Fibroblast of lung (primary cell): Measurements from ENCODE around the gene SIRPG. TPM values are rescaled to one million over a fixed set of nuclear protein-coding genes. Genes with fewer than 3 reads are reported as not detected.

Experiments
- DNase-seq, 2 donors: peaks; one replicate each; pipeline versions ENCODE4 v3.0.0 to v3.0.0-alpha.2; 2010; ENCODE audit warnings: low read depth in 2 of 2
- H2AFZ ChIP-seq: 2 replicates; pipeline ENCODE4 v1.5.1; 2012; ENCODE audit warnings: low read length, control low read depth, inconsistent platforms
- H3K27ac ChIP-seq: 2 replicates; pipeline ENCODE4 v1.5.1; 2011; ENCODE audit warnings: low read length, control low read depth; ENCODE audit not compliant: insufficient read depth
- H3K27me3 ChIP-seq: 2 replicates; pipeline ENCODE4 v1.5.1; 2011; ENCODE audit warnings: mild to moderate bottlenecking, low read length; ENCODE audit not compliant: control insufficient read depth, insufficient read depth
- H3K36me3 ChIP-seq: 2 replicates; pipeline ENCODE4 v1.5.1; 2011; ENCODE audit warnings: low read length; ENCODE audit not compliant: control insufficient read depth, insufficient read depth
- H3K4me1 ChIP-seq: 2 replicates; pipeline ENCODE4 v1.5.1; 2011; ENCODE audit warnings: low read length; ENCODE audit not compliant: control insufficient read depth, insufficient read depth; ENCODE audit errors: extremely low read depth
- H3K4me2 ChIP-seq: 2 replicates; pipeline ENCODE4 v1.5.1; 2011; ENCODE audit warnings: low read length, control low read depth; ENCODE audit not compliant: insufficient read depth; ENCODE audit errors: extremely low read depth
- H3K4me3 ChIP-seq, 4 experiments: fragments of 200-600 bp in 1 of 4; sonication (generic) in 1 of 4; replicated peaks in 1 of 4; 2 replicates each; pipeline ENCODE4 v1.5.1; 2011 to 2016; ENCODE audit warnings: low read length in 4 of 4, low read depth in 3 of 4, mild to moderate bottlenecking in 3 of 4, control low read depth in 2 of 4, inconsistent platforms in 1 of 4, mixed read lengths in 1 of 4; ENCODE audit not compliant: insufficient read depth in 1 of 4; ENCODE audit errors: control extremely low read depth in 1 of 4
- H3K79me2 ChIP-seq: 2 replicates; pipeline ENCODE4 v1.5.1; 2012; ENCODE audit warnings: mild to moderate bottlenecking, low read length, inconsistent platforms; ENCODE audit not compliant: control insufficient read depth, insufficient read depth
- H3K9ac ChIP-seq: 2 replicates; pipeline ENCODE4 v1.5.1; 2011; ENCODE audit warnings: mild to moderate bottlenecking, low read length, control low read depth; ENCODE audit not compliant: insufficient read depth
- H3K9me3 ChIP-seq: 2 replicates; pipeline ENCODE4 v1.5.1; 2012; ENCODE audit warnings: low read depth, low read length; ENCODE audit not compliant: control insufficient read depth, insufficient read depth
- H4K20me1 ChIP-seq: 2 replicates; pipeline ENCODE4 v1.5.1; 2011; ENCODE audit warnings: low read length; ENCODE audit not compliant: control insufficient read depth, insufficient read depth; ENCODE audit errors: extremely low read depth
- CTCF ChIP-seq, 2 donors: IDR thresholded peaks in 1 of 2; conservative IDR thresholded peaks in 1 of 2; 1 replicate in 1 of 2; 2 replicates in 1 of 2; pipeline ENCODE4 v1.5.1; 2011 to 2012; ENCODE audit warnings: low read length in 2 of 2, control low read depth in 1 of 2, inconsistent platforms in 1 of 2, low read depth in 1 of 2, mild to moderate bottlenecking in 1 of 2
- EZH2 ChIP-seq: IDR thresholded peaks from 2 replicates; pipeline ENCODE4 v1.5.1; 2012; ENCODE audit warnings: low read length, control low read depth, mild to moderate bottlenecking; ENCODE audit errors: missing control alignments
- polyA plus RNA-seq, 2 donors: library from polyadenylated mRNA; depleted of rRNA in 1 of 2; stranded (reverse) in 1 of 2; unstranded in 1 of 2; fragments of >200 nt; gene quantifications; 2 replicates each; pipeline ENCODE4 v1.2.1, GENCODE V29; 2011 to 2012; ENCODE audit warnings: missing spikeins in 1 of 2
- total RNA-seq: library from RNA; depleted of rRNA; stranded (reverse); fragments of >200 nt; gene quantifications from 2 replicates; pipeline ENCODE4 v1.2.1, GENCODE V29; 2014

The SIRPG gene
- total and polyA plus RNA-seq, 2 donors (not counting 1 experiment from before 2014, with no cell fraction given): not detected

GRCh38 chr20:1666802-1667201 is 9.2 kb upstream of the SIRPG start:
- Histone ChIP-seq H3K9me3 (no peaks in the 10 kb centered on the region), H4K20me1 (no peaks in the 10 kb centered on the region), H3K27ac (no peak overlapping the region), H3K4me1 (no peaks in the 10 kb centered on the region), H3K9ac (no peak overlapping the region), H3K79me2 (no peaks in the 10 kb centered on the region), H2AFZ (no peak overlapping the region), H3K4me3 (no peak overlapping the region), H3K36me3 (no peaks in the 10 kb centered on the region), H3K4me2 (no peak overlapping the region), H3K27me3 (no peaks in the 10 kb centered on the region)
- no peak for DNase-seq
- no peak for TF ChIP-seq EZH2
- no peak for TF ChIP-seq CTCF (conservative IDR thresholded peaks at IDR 0.05 in 1 of 2, IDR thresholded peaks at IDR 0.05 in 1 of 2; ENCODE audit: low read depth in 1 of 2, low read length in 2 of 2)

- Histone ChIP-seq H3K9me3 (no peaks in the 10 kb centered on the region), H3K4me2 (no peak overlapping the region), H3K27ac (no peak overlapping the region), H3K79me2 (no peaks in the 10 kb centered on the region), H3K36me3 (no peaks in the 10 kb centered on the region), H2AFZ (no peak overlapping the region), H3K4me3 (no peak overlapping the region), H3K27me3 (no peaks in the 10 kb centered on the region), H3K9ac (no peak overlapping the region), H4K20me1 (no peaks in the 10 kb centered on the region), H3K4me1 (no peaks in the 10 kb centered on the region)
- DNase-seq: no peak
- no peak for TF ChIP-seq EZH2
- TF ChIP-seq CTCF (conservative IDR thresholded peaks at IDR 0.05 in 1 of 2, IDR thresholded peaks at IDR 0.05 in 1 of 2; ENCODE audit: low read depth in 1 of 2, low read length in 2 of 2): no peak
Measured at GRCh38 chr20:1665345-1665744, 7.8 kb upstream of the SIRPG start.

GRCh38 chr20:1664911-1665310 is 7.3 kb upstream of the SIRPG start:
- H3K27me3 ChIP-seq: no peaks in the 10 kb centered on the region
- no peaks in the 10 kb centered on the region for H3K79me2 ChIP-seq
- TF ChIP-seq EZH2: no peak
- no peak for TF ChIP-seq CTCF (conservative IDR thresholded peaks at IDR 0.05 in 1 of 2, IDR thresholded peaks at IDR 0.05 in 1 of 2; ENCODE audit: low read depth in 1 of 2, low read length in 2 of 2)
- H2AFZ ChIP-seq: no peak overlapping the region
- H4K20me1 ChIP-seq: no peaks in the 10 kb centered on the region
- no peaks in the 10 kb centered on the region for H3K9me3 ChIP-seq
- no peak overlapping the region for H3K4me2 ChIP-seq
- H3K27ac ChIP-seq: no peak overlapping the region
- no peaks in the 10 kb centered on the region for H3K4me1 ChIP-seq
- no peak for DNase-seq
- no peaks in the 10 kb centered on the region for H3K36me3 ChIP-seq
- H3K4me3 ChIP-seq: no peak overlapping the region
- H3K9ac ChIP-seq: no peak overlapping the region
